ENCODE measurements around the gene C15orf39.

Gene C15orf39

DNA sequence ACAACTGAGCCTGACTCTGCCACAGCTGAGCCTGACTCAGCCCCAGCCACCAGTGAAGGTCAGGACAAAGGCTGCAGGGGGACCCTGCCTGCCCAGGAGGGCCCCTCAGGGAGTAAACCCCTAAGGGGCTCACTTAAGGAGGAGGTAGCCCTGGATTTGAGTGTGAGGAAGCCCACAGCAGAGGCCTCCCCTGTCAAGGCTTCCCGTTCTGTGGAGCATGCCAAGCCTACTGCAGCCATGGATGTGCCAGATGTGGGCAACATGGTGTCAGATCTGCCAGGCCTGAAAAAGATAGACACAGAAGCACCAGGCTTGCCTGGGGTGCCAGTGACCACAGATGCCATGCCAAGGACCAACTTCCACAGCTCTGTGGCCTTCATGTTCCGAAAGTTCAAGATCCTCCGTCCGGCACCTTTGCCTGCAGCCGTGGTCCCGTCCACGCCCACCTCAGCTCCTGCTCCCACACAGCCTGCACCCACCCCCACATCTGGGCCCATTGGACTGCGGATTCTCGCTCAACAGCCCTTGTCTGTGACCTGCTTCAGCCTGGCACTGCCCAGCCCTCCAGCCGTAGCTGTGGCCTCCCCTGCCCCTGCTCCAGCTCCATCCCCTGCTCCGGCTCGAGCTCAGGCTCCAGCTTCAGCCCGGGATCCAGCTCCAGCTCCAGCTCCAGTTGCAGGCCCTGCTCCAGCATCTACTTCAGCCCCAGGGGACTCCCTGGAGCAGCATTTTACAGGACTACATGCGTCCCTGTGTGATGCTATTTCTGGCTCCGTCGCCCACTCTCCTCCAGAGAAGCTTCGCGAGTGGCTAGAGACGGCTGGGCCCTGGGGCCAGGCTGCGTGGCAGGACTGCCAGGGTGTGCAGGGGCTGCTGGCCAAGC lies 6.2 kb downstream of the C15orf39 start:
- no peak for TF ChIP-seq CTCF (IDR thresholded peaks at IDR 0.05; ENCODE audit: control extremely low read depth, extremely low read depth, low read depth, missing control alignments)
- no peak for DNase-seq (ENCODE audit: extremely low spot score)
- CTCF ChIA-PET: interaction anchor here (0.8 to 7.9 kb wide), 9 partner anchors 8 to 436 kb away, joined by 3 to 167 read pairs (median 6); partner anchors contain the start of gene PPCDC
- POLR2A ChIA-PET: interaction anchor here (1.1 to 1.5 kb wide), 5 partner anchors 9 to 184 kb away, joined by 3 to 5 read pairs (median 3); partner anchors contain the start of gene PPCDC

DNA sequence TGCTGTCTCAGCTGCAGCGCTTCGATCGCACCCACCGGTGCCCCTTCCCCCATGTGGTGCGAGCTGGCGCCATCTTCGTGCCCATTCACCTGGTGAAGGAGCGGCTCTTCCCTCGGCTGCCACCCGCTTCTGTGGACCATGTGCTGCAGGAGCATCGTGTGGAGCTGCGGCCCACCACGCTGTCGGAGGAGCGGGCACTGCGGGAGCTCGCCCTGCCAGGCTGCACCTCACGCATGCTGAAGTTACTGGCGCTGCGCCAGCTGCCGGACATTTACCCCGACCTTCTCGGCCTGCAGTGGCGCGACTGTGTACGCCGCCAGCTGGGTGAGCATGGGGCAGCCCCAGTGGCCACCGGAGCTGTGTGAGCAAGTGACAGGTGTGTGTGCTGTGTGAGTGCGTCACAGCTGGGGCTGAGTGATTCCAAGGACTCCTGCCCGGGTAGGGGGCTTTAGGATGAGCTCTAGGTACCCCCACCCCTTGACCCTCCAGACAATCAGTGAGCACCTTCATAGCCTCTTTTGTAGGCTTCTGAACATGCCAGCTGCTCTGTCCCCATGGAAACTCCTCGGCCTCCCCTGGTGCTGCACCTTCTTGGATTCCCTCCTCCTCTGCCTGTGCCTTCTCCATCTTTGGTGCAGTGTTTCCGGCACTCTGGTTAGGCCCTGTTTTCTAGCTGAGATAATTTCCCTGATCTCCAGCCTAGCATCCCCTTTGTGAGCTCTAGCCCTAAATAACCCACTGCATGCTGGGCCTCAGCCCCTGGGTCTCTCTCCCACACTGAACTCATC lies 7.0 kb downstream of the C15orf39 start:
- ChIA-PET CTCF (interaction anchor here (0.8 to 7.9 kb wide), 12 partner anchors 7 to 437 kb away, joined by 3 to 167 read pairs (median 4); partner anchors contain the start of gene PPCDC), POLR2A (interaction anchor here (1.1 to 1.5 kb wide), 6 partner anchors 10 to 185 kb away, joined by 3 to 6 read pairs (median 3); partner anchors contain the start of gene PPCDC)
- TF ChIP-seq CTCF (IDR thresholded peaks at IDR 0.05; ENCODE audit: control extremely low read depth, extremely low read depth, low read depth, missing control alignments): no peak
- DNase-seq (ENCODE audit: extremely low spot score): no peak

GRCh38 chr15:75209289-75209676 lies 7.6 kb downstream of the C15orf39 start:
- CTCF ChIA-PET: interaction anchor here (1.0 to 7.9 kb wide), 9 partner anchors 9 to 438 kb away, joined by 3 to 167 read pairs (median 4); partner anchors contain the start of gene PPCDC

GRCh38 chr15:75210811-75211230 lies 9.1 kb downstream of the C15orf39 start:
- ChIA-PET CTCF (interaction anchor here (1.1 to 2.2 kb wide), 3 partner anchors 9 to 181 kb away, joined by 3 to 11 read pairs (median 5); partner anchors contain the start of gene C15orf39), POLR2A (interaction anchor here (0.6 kb wide), 1 partner anchor 275 kb away, joined by 3 read pairs; no protein-coding TSS in a partner anchor)
- no peak for DNase-seq (ENCODE audit: extremely low spot score)
- TF ChIP-seq CTCF (IDR thresholded peaks at IDR 0.05; ENCODE audit: control extremely low read depth, extremely low read depth, low read depth, missing control alignments): no peak

More at GRCh38 chr15:75209289-75209676, 7.6 kb downstream of the C15orf39 start:
- no peak for TF ChIP-seq CTCF (IDR thresholded peaks at IDR 0.05; ENCODE audit: control extremely low read depth, extremely low read depth, low read depth, missing control alignments)
- no peak for DNase-seq (ENCODE audit: extremely low spot score)
- POLR2A ChIA-PET: interaction anchor here (1.1 to 1.2 kb wide), 3 partner anchors 10 to 184 kb away, joined by 3 to 6 read pairs (median 3); no protein-coding TSS in a partner anchor

- POLR2A ChIA-PET: interaction anchor here (1.4 kb wide), 1 partner anchor 168 kb away, joined by 5 read pairs; no protein-coding TSS in a partner anchor
- CTCF ChIA-PET: interaction anchor here (1.6 to 2.2 kb wide), 3 partner anchors 10 to 182 kb away, joined by 5 to 11 read pairs (median 5); partner anchors contain the start of gene C15orf39
- DNase-seq (ENCODE audit: extremely low spot score): no peak
- no peak for TF ChIP-seq CTCF (IDR thresholded peaks at IDR 0.05; ENCODE audit: control extremely low read depth, extremely low read depth, low read depth, missing control alignments)
These were observed 9.9 kb downstream of the C15orf39 start for GRCh38 chr15:75211436-75212199.

All from GM10248 (cell line).